Inflammatory macrophage treated with lipopolysaccharide for 1 hour (primary cell): Measurements from ENCODE around the gene ELOVL3.
A peak's percentile ranks its signal among the peaks of the same experiment; 100 is the strongest.

Source experiments
- DNase-seq, 2 donors: peaks; one replicate each; pipeline ENCODE4 v3.0.0-alpha.2; 2020 to 2022

ELOVL3 gene, protein sequence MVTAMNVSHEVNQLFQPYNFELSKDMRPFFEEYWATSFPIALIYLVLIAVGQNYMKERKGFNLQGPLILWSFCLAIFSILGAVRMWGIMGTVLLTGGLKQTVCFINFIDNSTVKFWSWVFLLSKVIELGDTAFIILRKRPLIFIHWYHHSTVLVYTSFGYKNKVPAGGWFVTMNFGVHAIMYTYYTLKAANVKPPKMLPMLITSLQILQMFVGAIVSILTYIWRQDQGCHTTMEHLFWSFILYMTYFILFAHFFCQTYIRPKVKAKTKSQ

DNA sequence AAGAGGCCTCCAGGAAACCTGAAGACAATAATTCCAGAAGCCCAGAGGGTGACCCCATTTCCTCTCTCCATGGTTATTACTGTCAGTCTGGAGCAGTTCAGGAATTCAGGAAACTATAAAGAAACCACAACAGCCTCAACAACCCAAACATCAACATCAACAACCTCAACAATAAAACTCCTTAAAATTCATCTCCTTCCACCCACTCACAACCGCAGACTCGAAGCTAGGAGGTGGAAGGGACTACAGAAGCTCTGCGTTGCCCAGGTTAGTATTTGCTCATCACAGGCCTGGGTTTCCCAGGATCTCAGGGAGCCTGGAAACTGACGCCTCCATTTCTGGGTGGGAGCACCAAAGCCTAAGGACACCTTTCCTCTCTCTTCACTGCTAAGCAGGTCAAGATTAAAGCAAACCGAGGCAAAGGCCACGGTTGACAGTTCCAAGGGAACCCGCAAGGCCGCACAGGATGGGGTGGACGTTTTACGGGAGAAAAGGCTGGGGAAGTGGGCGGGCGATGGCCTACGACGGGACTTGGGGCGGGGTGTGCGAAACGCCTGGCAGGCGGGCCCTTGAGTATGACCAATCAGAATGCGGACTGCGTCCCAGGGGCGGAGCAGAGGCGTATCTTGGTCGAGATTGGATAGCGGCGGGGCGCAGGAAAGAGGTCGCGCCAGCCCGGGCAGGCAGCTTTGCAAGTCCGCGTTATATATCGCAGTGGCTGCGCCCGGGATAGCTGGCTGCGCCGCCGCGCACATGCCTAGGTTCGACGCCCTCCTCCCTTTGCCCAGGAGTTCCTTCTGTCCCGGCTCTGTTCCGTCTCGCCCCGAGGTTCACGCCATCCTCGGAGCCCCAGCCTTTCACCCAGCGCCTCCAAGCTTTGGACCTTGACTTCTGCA lies at the start of gene ELOVL3:
TSS of gene ELOVL3 (plus strand) at position 654 of the 896 bp plus-strand sequence. CDS start 250 bp downstream, outside the sequence.
- peak; percentile 88 to 94 for DNase-seq

DNA sequence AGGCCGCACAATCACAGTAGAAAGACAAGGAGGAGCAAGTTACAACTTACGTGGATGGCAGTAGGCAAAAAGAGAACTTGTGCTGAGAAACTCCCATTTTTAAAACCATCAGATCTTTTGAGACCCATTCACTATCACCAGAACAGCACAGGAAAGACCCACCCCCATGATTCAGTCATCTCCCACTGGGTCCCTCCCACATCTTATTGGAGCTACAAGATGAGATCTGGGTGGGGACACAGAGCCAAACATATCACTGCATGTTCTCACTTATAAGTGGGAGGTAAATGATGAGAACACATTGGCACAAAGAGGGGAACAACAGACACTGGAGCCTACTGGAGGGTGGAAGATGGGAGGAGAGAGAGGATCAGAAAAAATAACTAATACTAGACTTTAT lies 41.5 kb upstream of the ELOVL3 start:
- no peak for DNase-seq

DNA sequence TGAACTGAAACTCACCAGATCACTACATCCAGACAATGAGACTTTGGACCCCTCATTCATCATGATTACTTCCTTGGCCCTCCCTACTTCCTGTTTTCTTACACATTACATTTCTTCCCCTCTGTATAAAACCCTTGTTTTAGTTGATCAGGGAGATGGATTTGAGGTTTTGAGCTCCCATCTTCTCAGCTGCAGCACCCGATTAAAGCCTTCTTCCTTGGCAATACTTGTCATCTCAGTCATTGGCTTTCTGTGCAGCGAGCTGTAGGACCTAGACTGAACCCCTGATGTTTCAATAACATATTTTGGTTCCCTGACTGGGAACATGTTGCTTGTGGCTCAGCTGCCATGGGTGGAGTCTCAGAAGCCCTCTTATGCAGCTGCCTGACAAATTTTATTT lies 40.8 kb upstream of the ELOVL3 start:
- DNase-seq = no peak

DNA sequence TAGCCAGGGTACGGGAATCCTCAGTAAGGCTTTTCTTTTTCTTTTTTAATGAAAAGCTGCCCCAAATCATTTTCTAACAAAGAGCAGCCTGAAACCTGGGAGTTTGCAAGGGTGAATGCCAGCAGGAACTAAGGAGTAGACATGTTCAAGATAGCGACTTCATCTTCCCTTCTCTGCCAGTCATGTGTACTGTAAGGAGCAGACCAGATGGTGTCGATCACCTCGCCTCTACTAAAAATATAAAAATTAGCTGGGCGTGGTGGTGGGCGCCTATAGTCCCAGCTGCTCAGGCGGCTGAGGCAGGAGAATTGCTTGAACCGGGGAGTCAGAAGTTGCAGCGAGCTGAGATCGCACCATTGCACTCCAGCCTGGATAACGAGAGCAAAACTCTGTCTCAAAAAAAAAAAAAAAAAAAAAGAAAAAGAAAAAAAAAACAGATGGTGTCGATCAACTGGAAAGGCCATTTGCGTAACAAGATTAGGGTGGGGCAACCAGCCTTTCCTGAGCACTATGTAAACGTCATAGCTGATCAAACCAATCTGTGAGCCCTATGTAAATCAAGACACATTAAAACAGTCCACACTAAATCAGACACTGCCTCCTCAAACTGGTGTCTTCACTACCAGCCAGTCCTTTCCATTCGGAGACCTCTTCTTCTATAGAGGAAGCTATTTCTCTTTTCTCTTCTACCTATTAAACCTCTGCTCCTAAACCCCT lies 40.1 kb upstream of the ELOVL3 start:
- no peak for DNase-seq

DNA sequence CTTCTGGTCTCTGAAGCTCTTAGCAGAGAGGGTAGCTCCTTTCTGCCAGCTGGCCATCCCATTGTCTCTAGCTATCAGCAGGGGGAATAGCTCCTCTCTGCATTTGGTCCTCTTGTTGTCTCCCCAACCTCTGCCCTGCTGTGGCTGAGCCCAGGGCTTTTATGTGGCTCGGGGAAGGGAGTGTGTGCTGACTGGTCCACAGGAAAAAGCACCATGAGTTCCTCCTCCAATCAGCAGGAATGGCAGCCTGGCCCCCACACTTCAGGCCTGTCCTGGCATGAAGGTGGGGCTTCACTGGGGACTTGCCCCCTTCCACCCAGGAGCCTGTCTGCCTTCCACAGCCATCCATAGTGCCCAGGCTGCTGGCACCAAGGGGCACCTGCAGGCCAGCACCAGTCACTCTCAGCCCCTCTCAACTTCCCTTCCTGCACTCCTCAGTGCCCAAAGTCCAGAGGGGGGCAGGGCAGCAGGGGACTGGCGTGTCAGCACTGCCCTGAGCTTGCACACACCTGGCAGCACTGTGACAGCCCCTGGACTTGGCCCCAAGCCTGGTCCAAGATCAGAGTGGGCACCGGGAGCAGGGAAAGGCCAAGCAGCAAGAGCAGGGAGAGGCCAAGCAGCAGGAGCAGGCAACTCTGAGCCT lies 37.7 kb upstream of the ELOVL3 start:
- DNase-seq = no peak

DNA sequence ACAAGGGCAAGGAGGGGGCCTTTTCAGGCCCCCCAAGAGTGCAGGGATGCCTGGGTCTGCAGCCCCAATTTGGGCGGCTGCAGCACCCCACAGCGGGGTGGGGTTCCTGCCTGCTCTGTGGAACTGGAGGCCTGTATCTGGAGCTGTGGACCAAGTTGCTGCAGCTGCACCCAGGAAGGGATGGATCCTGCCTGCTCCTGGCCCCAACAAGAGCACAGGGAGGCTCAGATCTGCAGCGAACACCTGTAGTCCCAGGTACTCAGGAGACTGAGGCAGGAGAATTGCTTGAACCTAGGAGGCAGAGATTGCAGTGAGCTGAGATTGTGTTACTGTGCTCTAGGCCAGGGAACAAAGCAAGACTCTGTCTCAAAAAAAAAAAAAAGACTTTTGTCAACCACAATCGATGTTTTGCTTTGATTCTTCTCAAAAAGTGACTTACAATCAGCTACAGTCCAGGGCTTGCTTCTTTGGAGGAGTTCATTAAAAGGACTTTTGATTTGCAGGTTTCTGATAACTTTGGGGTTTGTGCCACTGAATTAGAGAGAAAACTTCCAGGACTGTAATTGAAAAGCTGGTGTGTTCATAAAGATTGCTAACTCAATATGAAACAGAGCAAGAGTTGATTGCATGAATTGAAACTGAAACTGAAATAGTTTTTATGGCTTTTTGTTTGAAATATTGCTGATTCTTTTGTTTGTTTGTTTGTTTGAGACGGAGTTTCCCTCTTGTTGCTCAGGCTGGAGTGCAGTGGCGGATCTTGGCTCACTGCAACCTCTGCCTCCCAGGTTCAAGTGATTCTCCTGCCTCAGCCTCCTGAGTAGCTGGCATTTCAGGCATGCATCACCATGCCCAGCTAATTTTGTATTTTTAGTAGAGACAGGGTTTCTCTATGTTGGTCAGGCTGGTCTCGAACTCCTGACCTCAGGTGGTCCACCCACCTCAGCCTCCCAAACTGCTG lies 36.9 kb upstream of the ELOVL3 start:
- peak; percentile 58 for DNase-seq

DNA sequence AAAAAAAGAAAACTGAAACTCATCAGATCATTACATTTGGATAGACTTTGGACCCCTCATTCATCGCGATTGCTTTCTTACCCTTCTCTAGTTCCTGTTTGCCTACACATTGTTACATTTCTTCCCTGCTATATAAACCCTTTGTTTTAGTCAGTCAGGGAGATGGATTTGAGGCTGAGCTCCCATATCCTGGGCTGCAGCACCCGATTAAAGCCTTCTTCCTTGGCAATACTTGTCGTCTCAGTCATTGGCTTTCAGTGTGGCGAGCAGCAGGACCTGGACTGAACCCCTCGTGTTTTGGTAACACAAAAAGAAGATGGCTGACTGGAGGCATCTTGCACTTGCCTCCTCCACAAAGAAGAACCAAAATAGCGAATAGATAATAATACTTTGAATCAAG lies 34.1 kb upstream of the ELOVL3 start:
- DNase-seq = no peak

DNA sequence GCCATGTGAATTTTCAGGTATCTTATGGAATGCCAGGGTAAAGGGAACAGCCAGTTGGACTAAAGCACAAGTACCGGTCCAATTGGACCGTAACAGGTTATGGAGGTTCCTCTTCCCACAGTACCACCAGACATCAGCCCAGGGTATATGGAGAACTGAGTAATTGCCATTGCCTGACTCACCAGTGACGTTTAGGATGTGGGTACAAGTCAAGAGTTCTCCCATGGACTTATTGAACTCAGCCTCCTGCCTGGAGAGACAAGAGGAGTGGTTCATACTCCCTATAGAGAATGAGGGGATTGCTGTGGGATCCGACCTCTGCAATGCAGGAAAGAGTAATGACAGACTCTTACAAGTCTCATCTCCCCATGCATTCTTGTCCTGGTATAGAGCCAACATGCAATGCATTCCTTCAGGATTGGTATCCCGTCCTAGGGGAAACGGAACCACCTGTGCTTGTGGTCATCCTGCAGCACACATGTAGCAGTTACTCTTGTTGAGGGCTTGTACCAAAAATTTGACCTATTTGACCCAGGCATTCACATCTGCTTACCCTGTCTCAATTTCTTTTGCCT lies 30.7 kb upstream of the ELOVL3 start:
- peak in 1 of 2 donors; percentile 9 for DNase-seq

DNA sequence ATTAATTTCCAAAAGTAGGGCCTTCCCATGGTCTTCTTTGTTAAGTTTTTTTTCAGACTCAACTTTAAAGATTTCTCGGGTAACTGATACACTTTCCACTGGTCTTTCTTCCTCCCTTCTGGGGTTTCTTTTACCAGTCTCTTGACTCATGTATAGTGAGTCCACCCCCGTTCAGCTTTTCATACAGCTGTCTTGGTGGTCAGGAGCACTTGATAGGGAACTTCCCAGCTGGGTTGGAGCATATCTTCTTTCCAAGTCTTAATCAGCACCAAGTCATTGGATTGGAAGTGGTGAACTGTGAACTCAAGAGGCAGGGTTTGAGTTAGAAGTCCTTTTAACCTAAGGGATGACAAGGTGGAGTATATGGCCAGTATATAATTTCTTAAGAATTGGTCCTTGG lies 29.2 kb upstream of the ELOVL3 start:
- DNase-seq = peak in 1 of 2 donors; percentile 29

DNA sequence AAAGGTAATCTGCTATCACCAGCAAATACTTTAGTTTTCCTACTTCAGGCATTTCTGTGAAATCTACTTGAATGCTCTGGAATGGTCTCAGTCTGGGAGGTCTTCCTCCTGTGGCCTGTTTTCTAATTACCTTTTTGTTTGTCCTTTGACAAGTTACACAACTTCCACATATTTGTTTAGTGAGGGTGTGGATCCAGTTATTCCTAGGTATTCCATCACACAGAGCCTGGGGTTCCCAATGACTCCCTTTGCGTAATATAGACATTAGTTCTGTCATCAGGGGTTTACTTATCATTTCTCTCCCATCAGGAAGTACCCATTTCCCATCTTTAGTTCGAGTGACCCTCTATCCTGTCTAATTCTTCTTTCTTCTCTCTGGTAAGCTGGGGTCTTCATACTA lies 28.1 kb upstream of the ELOVL3 start:
- DNase-seq = no peak

DNA sequence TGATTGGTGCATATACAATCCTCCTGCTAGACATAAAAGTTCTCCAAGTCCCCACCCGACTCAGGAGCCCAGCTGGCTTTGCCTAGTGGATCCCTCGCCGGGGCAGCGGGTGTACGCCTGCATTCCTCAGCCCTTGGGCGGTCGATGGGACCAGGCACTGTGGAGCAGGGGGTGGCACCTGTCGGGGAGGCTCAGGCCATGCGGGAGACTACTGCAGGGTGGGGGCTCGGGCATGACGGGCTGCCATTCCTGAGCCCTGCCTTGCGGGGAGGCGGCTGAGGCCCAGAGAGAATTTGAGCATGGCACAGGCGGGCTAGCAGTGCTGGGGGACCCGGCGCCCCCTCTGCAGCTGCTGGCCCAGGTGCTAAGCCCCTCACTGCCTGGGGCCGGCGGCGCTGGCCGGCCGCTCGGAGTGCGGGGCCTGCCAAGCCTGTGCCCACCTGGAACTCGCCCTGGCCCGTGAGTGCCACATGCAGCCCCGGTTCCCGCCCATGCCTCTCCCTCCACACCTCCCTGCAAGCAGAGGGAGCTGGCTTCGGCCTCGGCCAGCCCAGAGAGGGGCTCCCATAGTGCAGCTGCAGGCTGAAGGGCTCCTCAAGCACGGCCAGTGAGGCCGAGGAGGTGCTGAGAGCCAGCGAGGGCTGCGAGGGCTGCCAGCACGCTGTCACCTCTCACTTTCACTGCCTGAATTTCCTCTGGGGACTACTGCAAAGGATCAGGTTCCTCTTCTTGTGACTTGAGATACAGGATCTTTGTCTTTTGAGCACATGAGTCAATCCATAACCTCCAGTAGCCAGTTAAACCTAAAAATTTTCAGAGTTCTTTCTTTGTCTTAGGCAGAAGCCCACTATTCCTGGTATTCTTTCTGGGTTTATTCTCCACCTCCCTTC lies 25.1 kb upstream of the ELOVL3 start:
- peak; percentile 31 to 33 for DNase-seq

DNA sequence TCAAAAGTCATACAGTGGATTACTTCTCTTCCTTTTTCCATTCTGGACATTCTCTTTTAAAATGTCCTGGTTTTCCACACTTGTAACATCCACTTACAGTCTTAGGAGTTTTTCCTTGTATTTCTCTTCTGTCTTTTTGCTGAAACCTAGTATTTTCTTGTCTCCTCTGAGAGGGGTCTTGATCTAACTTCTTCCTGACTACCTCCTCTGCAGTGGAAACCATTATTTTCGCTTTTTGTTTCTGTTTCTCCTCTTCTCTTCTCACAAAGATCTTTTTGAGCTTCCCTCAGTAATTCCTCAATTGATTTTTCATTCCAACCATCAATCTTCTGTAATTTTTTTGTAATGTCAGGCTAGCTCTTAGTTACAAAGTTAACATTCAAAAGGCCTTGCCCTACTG lies 23.7 kb upstream of the ELOVL3 start:
- DNase-seq = no peak

DNA sequence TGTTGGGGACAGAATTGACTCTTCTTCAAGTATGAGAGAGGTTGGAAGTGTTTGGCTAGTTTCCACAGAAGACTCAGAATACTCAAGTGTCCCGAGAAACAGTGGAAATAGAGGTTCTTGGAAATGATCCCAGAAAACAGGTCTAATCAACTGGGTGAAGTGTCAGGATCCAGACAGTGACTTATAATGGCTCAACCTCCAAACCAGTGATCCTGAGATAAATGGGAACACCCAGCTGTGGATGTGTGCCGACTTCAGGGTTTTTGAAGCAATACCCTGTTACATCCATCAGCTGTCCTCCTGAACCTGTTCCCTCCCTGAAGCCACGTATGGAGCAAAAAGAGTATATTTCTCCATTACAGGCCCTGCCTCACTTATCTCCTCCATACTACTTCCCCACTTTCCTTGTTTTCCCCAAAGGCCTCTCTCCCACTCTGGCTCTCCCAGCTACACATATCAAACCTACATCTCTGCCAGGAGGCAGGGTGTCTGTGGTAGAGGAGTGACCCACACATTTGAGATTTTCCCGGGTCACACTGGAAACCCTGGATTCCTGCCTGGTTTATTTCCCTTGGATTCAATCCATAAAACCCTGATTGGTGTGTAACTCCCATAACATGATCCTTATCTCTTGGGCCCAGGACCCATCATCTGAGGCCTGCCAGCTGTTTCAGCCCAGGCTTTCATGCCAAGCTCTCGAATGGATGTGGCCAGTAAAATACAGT lies 17.6 kb upstream of the ELOVL3 start:
- DNase-seq = no peak

DNA sequence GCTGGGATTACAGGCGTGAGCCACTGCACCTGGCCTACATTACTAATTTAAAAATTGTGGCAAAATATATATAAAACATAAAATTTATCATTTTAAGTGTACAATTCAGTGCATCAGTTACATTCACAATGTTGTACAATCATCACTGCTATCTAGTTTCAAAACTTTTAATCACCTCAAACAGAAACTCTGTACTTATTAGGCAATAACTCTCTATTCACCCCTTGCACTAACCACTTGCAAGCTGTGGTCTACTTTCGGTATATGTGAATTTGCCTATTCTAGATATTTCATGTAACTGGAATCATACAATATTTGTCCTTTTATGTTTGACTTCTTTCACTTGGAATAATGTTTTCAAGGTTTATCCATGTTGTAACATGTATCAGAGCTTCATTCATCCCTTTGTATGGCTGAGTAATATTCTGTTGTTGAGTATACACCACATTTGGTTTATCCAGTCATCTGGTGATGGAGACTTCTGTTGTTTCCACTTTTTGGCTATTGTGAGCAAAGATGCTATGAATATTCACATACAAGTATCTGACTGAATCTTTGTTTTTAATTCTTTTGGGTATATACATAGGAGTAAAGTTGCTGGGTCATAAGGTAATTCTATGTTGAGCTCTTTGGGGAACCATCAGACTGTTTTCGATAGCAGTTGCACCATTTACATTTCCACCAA lies 14.3 kb upstream of the ELOVL3 start:
- DNase-seq = no peak

DNA sequence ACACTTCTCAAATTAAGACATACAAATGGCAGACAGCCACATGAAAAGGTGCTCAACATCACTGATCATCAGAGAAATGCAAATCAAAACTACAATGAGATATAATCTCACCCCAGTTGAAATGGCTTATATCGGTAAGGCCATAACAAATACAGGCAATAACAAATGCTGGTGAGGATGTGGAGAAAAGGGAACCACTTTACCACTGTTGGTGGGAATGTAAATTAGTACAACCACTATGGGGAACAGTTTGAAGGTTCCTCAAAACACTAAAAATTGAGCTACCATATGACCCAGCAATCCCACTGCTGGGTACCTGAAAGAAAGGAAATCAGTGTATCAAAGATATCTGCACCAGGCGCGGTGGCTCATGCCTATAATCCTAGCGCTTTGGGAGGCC lies 12.5 kb upstream of the ELOVL3 start:
- DNase-seq = peak in 1 of 2 donors; percentile 52

DNA sequence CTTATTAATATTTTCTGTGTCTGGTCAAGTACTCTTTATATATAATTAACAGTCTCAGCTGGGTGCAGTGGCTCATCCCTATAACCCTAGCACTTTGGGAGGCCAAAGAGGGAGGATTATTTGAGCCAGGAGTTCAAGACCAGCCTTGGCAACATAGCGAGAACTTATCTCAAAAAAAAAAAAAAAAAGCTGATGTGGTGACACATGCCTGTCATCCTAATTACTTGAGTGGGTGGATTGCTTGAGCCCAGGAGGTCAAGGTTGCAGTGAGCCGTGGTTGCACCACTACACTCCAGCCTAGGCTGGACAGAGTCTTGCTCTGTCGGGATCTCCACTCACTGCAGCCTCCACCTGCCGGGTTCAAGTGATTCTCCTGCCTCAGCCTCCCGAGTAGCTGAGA lies 6.7 kb upstream of the ELOVL3 start:
- DNase-seq = no peak

DNA sequence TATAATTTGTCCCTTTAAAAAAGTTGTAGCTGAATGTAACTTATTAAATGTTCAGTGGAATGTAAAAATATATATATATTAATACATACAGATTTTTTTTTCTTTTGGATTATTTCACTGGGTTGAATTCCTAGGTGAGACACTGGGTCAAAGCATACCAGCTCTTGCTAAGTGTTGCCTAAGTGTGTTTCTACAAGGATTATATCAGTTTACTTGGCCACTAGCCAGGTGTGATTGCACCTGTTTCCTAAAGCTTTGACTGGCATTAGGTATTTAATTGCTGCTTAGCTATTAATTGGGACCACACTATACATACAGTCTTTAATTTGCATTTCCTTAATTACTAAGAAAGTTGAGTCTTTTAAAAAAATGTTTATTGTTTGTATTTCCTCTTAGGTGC lies 5.5 kb upstream of the ELOVL3 start:
- no peak for DNase-seq

DNA sequence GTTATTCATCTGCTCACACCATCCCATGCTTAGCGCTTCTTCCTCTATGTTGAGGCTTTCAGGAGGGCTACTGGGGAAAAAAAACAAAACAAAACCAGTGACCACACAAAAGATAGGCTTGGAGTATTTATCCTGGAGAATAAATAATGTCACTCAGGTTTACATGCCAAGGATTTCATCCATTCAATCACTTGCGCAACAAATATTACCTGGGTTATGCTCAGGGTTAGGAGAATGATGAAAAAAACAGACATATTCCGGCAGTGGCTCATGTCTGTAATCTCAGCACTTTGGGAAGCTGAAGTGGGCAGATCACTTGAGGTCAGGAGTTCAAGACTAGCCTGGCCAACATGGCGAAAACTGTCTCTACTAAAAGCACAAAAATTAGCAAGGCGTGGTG lies 3.3 kb upstream of the ELOVL3 start:
- DNase-seq = no peak

DNA sequence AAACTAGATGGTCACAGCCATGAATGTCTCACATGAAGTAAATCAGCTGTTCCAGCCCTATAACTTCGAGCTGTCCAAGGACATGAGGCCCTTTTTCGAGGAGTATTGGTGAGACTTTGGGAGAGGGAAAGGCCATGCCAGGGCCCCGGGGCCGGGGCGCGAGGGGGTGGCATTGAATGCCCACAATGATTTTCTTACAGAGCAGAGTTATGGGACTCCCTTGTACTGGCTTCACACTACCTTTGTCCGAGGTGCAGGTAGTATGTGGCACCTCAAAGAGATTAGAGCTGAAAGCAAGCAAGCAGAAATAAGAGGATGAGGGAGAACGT lies 407 bp downstream of the ELOVL3 start:
- no peak for DNase-seq
